SKM-1 treated with dmso at 0.1 percent for 144 hours (cell line): ENCODE measurements around the gene CHMP4B.

Source experiments
- DNase-seq: peaks from one replicate; lab custom pipeline; 2025; ENCODE audit not compliant: unreplicated experiment; lab: John Stamatoyannopoulos, UW

CHMP4B gene

GRCh38 chr20:33837096-33837830 is 26.1 kb downstream of the CHMP4B start:
- no peak for DNase-seq

GRCh38 chr20:33838035-33838864 is 27.1 kb downstream of the CHMP4B start:
- no peak for DNase-seq

GRCh38 chr20:33839591-33839990 is 28.4 kb downstream of the CHMP4B start:
- no peak for DNase-seq

GRCh38 chr20:33840160-33840559 is 29.0 kb downstream of the CHMP4B start:
- DNase-seq: no peak

- DNase-seq: no peak
Measured at GRCh38 chr20:33840759-33841435, 29.7 kb downstream of the CHMP4B start.

- DNase-seq: no peak
Measured at GRCh38 chr20:33841436-33841799, 30.3 kb downstream of the CHMP4B start.

GRCh38 chr20:33842346-33842745 is 31.2 kb downstream of the CHMP4B start:
- no peak for DNase-seq

GRCh38 chr20:33843050-33843449 is 31.9 kb downstream of the CHMP4B start:
- no peak for DNase-seq

- DNase-seq: no peak
Measured at GRCh38 chr20:33843854-33844253, 32.7 kb downstream of the CHMP4B start.

- DNase-seq: no peak
Measured at GRCh38 chr20:33846291-33846935, 35.3 kb downstream of the CHMP4B start.

GRCh38 chr20:33847006-33847405 is 35.9 kb downstream of the CHMP4B start:
- no peak for DNase-seq

GRCh38 chr20:33848391-33848790 is 37.2 kb downstream of the CHMP4B start:
- DNase-seq: no peak

- no peak for DNase-seq
Measured at GRCh38 chr20:33850159-33850558, 39.0 kb downstream of the CHMP4B start.

GRCh38 chr20:33851842-33852466 is 40.8 kb downstream of the CHMP4B start:
- DNase-seq: no peak

- no peak for DNase-seq
Measured at GRCh38 chr20:33852626-33853506, 41.7 kb downstream of the CHMP4B start.

GRCh38 chr20:33853507-33853813 is 42.3 kb downstream of the CHMP4B start:
- DNase-seq: no peak

- no peak for DNase-seq
Measured at GRCh38 chr20:33857722-33858563, 46.8 kb downstream of the CHMP4B start.

- DNase-seq: no peak
Measured at GRCh38 chr20:33858666-33859065, 47.5 kb downstream of the CHMP4B start.

GRCh38 chr20:33859157-33859695 is 48.1 kb downstream of the CHMP4B start:
- peak; percentile 69 for DNase-seq
